Cerebellar cortex (tissue), 1 donor: Measurements from ENCODE around the gene CMSS1.

ENCODE experiments used
- DNase-seq: peaks from one replicate; pipeline ENCODE4 v3.0.0-alpha.2; 2015; ENCODE audit warnings: low spot score

Gene CMSS1

GRCh38 chr3:100107221-100107814 lies 289.7 kb downstream of the CMSS1 start:
- DNase-seq, result no peak

- no peak for DNase-seq
Measured at GRCh38 chr3:100108464-100109079, 290.9 kb downstream of the CMSS1 start.

- DNase-seq, result no peak
Measured at GRCh38 chr3:100110162-100110561, 292.5 kb downstream of the CMSS1 start.

DNA sequence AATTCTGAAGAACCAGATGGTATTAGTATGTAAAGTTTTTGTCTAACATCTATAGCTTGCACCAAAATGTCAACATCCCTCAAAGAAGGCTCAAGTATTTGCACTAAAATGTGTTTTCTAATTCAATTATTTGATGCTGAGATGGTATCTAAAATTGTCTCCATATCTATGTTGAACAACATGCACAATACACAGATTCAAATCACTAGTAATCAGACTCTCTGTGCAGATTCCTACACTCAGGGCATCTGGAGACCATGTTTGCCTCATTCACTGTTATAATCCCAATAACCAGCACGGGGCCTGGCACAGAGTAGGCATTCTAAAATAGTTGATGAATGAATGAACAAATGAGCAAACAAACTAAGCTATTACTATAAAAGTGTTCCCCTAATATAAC lies 294.1 kb downstream of the CMSS1 start:
- DNase-seq, result no peak

DNA sequence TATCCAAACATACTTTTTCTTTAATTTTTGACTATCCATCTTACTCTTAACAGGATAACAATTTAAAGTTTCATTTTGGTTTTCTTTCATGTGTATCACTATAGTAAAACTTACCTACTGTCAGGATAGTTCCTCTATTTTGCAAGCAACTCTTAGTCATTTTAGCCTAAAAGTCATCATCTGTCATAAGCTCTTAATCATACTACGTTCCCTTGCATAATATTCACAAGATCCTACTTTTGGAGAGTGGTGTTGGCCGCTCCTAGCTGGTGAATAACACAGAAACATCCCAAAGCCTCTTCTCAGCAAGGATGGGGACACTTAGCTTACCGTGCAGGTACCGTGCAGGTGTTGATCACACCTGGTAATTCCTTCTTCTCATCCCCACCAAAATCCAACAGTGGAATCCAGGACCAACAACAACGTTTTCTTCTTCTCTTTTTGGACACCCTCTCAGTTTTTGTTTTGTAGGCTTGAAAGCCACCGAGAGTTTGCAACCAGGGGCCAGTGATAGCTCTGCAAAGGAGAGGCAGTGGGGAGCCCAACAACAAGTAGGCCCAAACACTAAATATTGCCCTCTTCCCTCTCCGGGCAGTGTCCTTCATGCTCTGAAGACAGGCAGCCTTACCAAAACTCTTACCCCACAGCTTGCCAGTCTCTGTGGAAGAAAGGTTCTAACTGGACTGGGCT lies 296.2 kb downstream of the CMSS1 start:
- no peak for DNase-seq

DNA sequence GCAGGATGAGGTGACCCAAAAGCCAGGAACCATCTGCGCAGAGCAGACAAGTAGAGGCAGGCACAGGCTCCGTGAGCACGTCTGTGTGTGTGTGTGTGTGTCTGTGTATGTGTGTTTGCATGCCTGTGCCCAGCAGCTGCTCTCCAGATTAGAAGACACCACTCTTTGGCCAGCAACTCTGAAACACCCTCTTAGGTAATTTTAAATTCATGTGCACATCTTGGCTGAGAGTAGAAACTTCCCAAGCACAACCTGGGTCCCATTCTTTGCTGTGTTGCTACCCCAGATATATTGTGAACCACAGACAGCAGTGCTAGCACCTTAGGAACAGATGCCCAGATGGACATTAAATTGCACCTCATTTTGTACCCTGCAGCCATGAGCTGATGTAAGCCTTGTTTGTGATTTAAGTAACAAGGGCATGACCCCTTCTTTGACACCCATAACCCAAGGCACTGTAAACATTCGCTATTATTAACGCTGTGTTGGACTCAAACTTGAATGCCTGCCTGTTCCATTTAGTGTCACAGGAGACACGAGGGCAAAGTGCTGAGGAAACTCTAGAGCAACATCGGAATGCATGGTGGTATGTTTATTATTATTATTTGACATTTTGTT lies 296.9 kb downstream of the CMSS1 start, which contains the start of gene FILIP1L:
TSS of gene FILIP1L (minus strand) at position 89 of the 618 bp plus-strand sequence.
- no peak for DNase-seq

DNA sequence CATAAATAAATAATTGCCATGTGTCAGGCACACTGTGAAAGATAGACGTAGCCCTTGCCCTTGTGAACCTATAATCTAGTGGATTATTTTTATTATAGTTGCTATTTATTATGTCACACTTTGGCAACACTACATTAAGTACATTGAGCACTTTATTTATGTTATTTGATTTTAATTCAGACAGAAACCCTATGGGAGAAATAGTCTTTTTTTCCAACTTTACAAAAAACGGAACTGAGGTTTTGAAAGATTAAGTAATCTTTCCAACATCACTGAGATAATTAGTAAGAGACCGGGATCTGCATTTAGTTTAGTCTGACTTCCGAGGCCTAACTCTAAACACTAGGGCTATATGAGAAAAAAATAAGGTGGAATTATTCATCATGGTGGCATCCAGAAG lies 299.4 kb downstream of the CMSS1 start:
- no peak for DNase-seq

GRCh38 chr3:100120012-100120411 lies 302.4 kb downstream of the CMSS1 start:
- DNase-seq, result peak; percentile 74

- DNase-seq, result no peak
Measured at GRCh38 chr3:100120693-100121092, 303.0 kb downstream of the CMSS1 start.

- DNase-seq, result peak; percentile 14
Measured at GRCh38 chr3:100122321-100122720, 304.7 kb downstream of the CMSS1 start.

DNA sequence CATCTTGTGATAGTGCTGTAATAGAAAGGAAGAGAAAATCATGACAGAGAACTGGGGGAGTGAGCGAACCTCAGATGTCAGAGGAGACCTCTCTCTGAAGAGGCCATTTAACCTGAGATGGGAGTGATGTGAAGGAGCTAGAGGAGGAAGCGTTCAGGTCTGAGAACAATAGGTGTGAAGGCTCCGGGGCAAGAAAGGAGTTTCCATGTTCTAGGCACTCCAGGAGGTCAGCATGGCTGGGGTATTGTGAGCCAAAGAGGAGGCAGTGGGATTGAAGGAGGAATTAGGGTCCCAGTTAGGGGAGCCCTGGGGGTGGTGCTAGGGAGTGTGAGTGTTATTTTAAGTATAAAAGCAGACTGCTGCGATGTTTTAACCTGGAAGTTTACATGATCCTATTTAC lies 305.4 kb downstream of the CMSS1 start:
- DNase-seq, result no peak

- no peak for DNase-seq
Measured at GRCh38 chr3:100124201-100124761, 306.6 kb downstream of the CMSS1 start.

DNA sequence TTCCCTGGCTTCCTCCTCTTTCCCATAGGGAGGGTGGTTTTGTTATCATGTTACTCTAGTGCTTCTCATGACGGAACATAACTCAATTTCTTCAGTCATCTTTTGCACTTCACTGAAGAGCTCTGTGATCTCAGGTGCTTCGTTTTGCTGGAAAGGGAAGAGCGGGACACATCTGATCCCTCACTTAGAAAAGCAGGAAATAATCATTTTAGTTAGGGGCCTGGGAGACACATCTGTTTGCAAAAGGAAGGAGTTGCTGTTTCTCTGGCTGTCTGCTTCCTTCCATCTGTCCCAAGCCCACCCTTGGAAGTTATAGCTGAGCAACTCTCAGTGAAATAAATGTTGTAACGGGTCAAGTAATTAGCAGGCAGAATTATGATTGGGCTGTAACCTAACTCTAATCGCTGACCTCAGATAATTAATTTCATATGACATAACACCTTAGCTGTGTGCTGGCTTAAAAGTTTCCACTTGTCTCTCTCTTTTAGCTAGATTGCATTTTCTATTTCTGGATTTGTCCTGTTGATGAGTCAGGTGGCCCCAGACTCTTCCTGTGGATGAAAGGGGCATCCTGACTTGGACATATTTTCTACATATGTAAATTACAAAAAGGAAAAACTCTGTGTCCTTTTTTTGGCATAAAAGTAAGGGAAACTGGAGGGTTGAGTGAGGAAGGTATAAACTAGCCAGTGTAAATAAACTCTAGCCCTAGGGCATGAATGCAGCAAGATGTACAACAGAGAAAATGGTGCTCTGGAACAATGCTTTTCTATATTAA lies 307.7 kb downstream of the CMSS1 start:
- no peak for DNase-seq

DNA sequence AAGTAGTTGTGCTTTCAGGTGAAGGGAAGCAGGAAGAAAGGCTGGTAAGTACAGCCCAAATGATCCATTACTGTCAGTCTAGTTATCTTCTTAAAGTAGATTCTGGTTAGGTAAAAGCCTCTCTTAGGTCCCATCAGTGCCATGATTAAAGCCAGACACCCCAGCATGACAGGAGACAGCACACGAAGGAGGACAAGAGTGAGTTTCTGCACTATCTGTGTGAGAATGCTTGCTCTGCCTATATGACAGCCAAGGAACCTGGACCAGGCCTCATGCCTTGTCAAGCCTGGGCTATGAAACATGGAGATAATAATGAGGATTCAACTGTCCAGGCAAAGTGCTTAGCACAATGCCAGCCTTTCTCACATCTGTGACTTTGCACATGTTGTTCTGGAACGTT lies 310.1 kb downstream of the CMSS1 start:
- no peak for DNase-seq

GRCh38 chr3:100128565-100128964 lies 310.9 kb downstream of the CMSS1 start:
- no peak for DNase-seq

- no peak for DNase-seq
Measured at GRCh38 chr3:100129941-100130340, 312.3 kb downstream of the CMSS1 start.

DNA sequence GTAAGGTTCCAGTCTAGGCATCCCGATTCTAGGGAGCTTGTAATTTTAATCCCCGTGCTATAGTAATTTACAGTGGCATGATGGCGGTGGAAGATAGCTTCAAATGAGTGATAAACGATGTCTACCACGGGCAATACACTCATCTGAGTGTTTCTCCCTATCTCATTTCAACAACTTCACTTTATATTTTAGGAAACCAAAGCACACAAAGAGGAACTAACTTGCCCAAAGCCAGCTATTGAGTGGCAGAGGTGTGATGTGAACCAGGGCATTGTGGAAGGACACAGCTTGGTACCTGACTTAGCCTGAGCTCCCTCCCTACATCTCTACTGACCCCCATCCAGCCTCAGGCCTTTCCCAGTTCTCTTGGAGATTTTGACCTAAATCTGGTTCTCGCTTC lies 313.6 kb downstream of the CMSS1 start:
- DNase-seq, result no peak

DNA sequence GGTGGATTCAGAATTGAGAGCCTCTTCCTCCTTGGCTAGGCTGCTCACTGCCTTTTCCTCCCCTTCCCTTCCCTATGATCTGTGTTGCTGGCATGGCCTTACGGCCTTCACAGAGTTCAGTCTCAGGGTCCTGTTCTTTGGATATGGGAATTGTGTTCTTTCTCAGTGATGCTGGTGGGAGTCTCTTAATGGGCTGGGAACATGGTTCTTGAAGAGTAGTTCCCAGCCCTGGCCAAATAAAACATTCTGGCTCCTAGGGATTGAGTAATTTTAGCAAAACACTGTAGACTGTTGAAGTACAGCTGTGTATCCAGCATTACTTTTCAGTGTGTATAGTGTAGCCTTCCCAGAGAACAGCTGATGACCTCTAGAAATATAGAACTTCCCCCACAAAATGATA lies 319.3 kb downstream of the CMSS1 start:
- no peak for DNase-seq

- DNase-seq, result no peak
Measured at GRCh38 chr3:100140976-100141375, 323.3 kb downstream of the CMSS1 start.

- no peak for DNase-seq
Measured at GRCh38 chr3:100141586-100141985, 323.9 kb downstream of the CMSS1 start.

DNA sequence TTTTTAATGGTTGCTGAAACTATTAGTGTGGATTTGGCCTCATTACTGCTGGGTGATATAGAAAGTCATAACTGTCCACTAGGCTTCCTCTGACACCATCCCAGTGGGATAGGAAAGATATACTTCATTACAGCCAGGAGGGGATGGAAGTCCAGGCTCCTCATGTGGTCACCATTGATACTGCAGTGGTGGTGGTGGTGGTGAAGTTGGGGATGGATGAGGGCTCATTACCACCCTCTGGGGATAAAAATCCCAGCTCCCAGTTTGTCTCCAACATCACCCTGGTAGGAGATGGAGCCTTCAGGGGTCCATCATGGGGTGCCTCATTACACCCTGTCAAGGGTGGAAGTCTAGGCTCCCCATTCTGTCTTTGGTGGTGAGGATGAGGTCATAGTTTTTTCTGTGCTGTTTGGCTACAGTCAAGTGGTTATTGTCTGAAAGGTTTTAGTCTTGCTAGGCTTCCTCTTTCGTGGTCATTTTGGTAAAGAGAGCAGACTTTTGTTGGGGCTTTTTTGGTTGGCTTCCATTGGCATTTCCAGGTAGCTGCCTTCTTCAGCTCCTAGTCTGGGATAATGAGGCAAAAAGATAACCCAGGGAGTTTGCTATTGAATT lies 326.7 kb downstream of the CMSS1 start:
- DNase-seq, result no peak
